Tibial artery (tissue), 4 donors: ENCODE data around the gene SCFD2.
"Not testable (repeated sequence)": the region's sequence is repeated elsewhere in the genome, so short reads cannot be mapped to it uniquely, and the experiment has no call there.

ENCODE experiments used
- DNase-seq, 2 donors: peaks; one replicate each; pipeline ENCODE4 v3.0.0-alpha.2; 2019
- H3K27ac ChIP-seq, 2 donors: fragments of 200-600 bp; sonication (generic) in 1 of 2; 1 replicate in 1 of 2; 2 replicates in 1 of 2; pipeline ENCODE4 v1.5.1; 2018 to 2019; ENCODE audit warnings: mild to moderate bottlenecking in 1 of 2
- H3K27me3 ChIP-seq, 2 donors: fragments of 200-600 bp; sonication (generic) in 1 of 2; one replicate each; pipeline versions ENCODE4 v1.5.1 to v1.6.0; 2016 to 2019
- H3K36me3 ChIP-seq, 3 donors: fragments of 200-600 bp; sonication (generic) in 2 of 3; one replicate each; pipeline ENCODE4 v1.5.1; 2016 to 2019; ENCODE audit warnings: mild to moderate bottlenecking in 2 of 3
- H3K4me1 ChIP-seq, 4 donors: fragments of 200-600 bp; sonication (generic) in 2 of 4; 1 replicate in 3 of 4; 2 replicates in 1 of 4; pipeline ENCODE4 v1.5.1; 2016 to 2019
- H3K4me3 ChIP-seq, 2 donors: fragments of 200-600 bp; sonication (generic) in 1 of 2; 1 replicate in 1 of 2; 2 replicates in 1 of 2; pipeline ENCODE4 v1.5.1; 2018 to 2019; ENCODE audit warnings: mild to moderate bottlenecking in 2 of 2
- H3K9me3 ChIP-seq, 3 donors: fragments of 200-600 bp; sonication (generic) in 1 of 3; one replicate each; pipeline ENCODE4 v1.5.1; 2016 to 2019
- CTCF ChIP-seq, 2 experiments: fragments of 200-600 bp in 1 of 2; fragments of 450-650 bp in 1 of 2; IDR thresholded peaks; one replicate each; pipeline ENCODE4 v1.5.1; 2017 to 2019; ENCODE audit warnings: antibody characterized with exemption in 2 of 2, mild to moderate bottlenecking in 1 of 2, moderate library complexity in 1 of 2
- intact Hi-C: fragments of 100-400 bp; cut with DNase I; formaldehyde crosslinking; loops from one replicate; pipeline ENCODE4 v1.15.0; 2023; ENCODE audit warnings: low total_unique reads

The SCFD2 gene

DNA sequence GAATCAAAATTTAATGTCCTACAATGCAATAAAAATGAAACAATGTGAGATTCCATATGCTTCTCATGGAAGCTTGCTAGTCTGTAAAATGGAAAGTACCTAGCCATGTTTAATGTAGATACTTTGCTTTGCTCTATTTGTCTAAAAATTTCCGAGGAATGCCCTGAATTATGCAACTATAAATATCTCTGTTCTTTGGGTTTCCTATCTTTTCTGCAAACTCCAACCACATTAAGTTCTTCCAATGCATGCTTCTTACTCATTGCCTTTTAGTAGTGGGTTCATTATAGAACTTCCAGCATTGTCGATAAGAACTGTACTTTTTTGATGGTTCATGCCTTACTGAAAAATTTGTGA lies 325.4 kb downstream of the SCFD2 start:
- Histone ChIP-seq H3K4me3 (no peak overlapping the region), H3K27ac (no peak overlapping the region), H3K36me3 (no peaks in the 10 kb centered on the region), H3K9me3 (no peaks in the 10 kb centered on the region), H3K27me3 (no peaks in the 10 kb centered on the region), H3K4me1 (peaks cover 0 to 4% (median 0%) of the 10 kb centered on the region in 4 donors)
- TF ChIP-seq CTCF (IDR thresholded peaks at IDR 0.05): no peak
- intact Hi-C loops: no loop called here
- DNase-seq: no peak

DNA sequence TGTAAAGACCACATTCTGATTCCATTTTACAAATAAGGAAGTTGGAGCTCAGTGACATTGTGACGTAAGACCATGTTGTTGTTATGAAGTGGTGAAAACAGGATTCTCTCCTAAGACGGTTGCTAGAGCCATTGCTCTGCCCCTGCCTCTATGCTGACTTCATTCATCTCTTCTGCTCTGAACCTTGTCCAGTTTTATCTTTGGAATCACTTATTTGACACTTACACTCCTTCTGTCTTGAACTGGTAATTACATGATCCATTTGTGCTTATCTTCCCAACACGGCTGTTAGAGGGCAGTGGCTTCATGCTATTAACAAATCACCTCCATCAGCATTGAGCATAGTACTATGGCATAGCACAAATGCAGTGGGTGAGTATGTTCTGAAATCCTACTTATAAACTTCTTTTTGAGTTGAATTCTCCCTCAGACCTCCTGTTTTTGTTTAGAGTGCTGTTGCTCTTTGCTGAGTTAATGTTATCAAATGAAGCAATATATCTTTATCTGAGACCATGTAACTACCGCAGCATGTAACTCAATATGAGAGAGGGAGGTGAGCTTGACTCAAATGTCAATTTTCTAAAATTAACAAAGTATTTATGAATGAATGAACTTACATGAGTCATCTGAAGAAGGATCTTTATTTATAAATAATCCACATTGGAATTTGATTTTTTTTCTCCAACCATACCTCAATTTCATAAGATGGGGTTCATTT lies 326.0 kb downstream of the SCFD2 start:
- Histone ChIP-seq H3K4me3 (no peak overlapping the region), H3K27me3 (no peaks in the 10 kb centered on the region), H3K27ac (no peak overlapping the region), H3K4me1 (peaks cover 0 to 4% (median 0%) of the 10 kb centered on the region in 4 donors), H3K36me3 (no peaks in the 10 kb centered on the region), H3K9me3 (peaks cover 0 to 3% (median 0%) of the 10 kb centered on the region in 3 donors)
- no peak for TF ChIP-seq CTCF (IDR thresholded peaks at IDR 0.05)
- intact Hi-C loops: no loop called here
- DNase-seq: no peak

DNA sequence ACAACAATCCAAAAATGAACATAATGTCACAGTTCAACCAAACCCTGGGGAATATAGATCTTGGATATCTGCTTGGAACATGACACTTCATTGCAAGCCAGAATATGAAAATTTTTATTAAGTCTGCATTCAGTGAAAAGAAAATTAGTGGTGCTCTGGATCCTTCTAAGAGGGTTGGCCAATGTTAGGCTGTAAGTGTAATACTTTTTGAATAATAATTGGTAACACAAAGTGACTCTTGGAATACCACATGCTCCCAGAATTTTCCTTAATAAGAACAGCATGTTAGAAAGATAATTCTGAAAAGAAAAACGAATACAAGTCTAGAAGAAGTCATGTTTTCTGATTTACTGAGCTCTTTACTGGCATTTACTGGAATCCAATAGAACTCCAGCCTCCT lies 328.0 kb downstream of the SCFD2 start:
- Histone ChIP-seq H3K4me1 (peaks cover 0 to 4% (median 0%) of the 10 kb centered on the region in 4 donors), H3K9me3 (peaks cover 0 to 6% (median 0%) of the 10 kb centered on the region in 3 donors), H3K27me3 (no peaks in the 10 kb centered on the region), H3K27ac (no peak overlapping the region), H3K36me3 (no peaks in the 10 kb centered on the region), H3K4me3 (no peak overlapping the region)
- intact Hi-C loops: no loop called here
- DNase-seq: no peak
- TF ChIP-seq CTCF (IDR thresholded peaks at IDR 0.05): no peak

DNA sequence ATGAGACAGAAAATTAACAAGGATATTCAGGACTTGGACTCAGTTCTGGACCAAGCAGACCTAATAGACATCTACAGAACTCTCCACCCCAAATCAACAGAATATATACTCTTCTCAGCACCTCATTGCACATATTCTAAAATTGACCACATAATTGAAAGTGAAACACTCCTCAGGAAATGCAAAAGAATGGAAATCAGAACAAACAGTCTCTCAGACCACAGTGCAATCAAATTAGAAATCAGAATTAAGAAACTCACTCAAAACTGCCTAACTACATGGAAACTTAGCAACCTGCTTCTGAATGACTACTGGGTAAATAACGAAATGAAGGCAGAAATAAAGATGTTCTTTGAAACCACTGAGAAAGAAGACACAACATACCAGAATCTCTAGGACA lies 333.0 kb downstream of the SCFD2 start:
- H3K27me3 ChIP-seq, H3K4me3 ChIP-seq, H3K36me3 ChIP-seq, DNase-seq, intact Hi-C loops, H3K27ac ChIP-seq, H3K9me3 ChIP-seq, H3K4me1 ChIP-seq: not testable (repeated sequence)

GRCh38 chr4:53026233-53026632 lies 339.6 kb downstream of the SCFD2 start:
- no peak for TF ChIP-seq CTCF (IDR thresholded peaks at IDR 0.05)
- intact Hi-C loops: no loop called here
- Histone ChIP-seq H3K27me3 (no peaks in the 10 kb centered on the region), H3K4me3 (no peak overlapping the region), H3K4me1 (peaks cover 0 to 33% (median 19%) of the 10 kb centered on the region in 4 donors), H3K36me3 (no peaks in the 10 kb centered on the region), H3K9me3 (no peaks in the 10 kb centered on the region), H3K27ac (no peak overlapping the region)
- DNase-seq: no peak

GRCh38 chr4:53023677-53024299 lies 342.1 kb downstream of the SCFD2 start:
- no peak for TF ChIP-seq CTCF (IDR thresholded peaks at IDR 0.05)
- Histone ChIP-seq H3K27ac (no peak overlapping the region), H3K4me1 (peaks cover 0 to 50% (median 31%) of the 10 kb centered on the region in 4 donors), H3K36me3 (no peaks in the 10 kb centered on the region), H3K27me3 (no peaks in the 10 kb centered on the region), H3K4me3 (no peak overlapping the region), H3K9me3 (no peaks in the 10 kb centered on the region)
- intact Hi-C loops: no loop called here
- DNase-seq: no peak
